Brain microvascular endothelial cell (primary cell): ENCODE measurements around the gene ATRN.
A peak's percentile ranks its signal among the peaks of the same experiment; 100 is the strongest.
"Not testable (repeated sequence)": the region's sequence is repeated elsewhere in the genome, so short reads cannot be mapped to it uniquely, and the experiment has no call there.

Experiments
- DNase-seq: peaks from one replicate; pipeline ENCODE4 v3.0.0-alpha.2; 2020
- H3K27ac ChIP-seq: fragments of 250-450 bp; sonication (Bioruptor Pico); 2 replicates; pipeline ENCODE4 v1.5.1; 2020; ENCODE audit warnings: mild to moderate bottlenecking, moderate library complexity
- H3K27me3 ChIP-seq: fragments of 250-450 bp; sonication (Bioruptor Pico); replicated peaks from 2 replicates; pipeline ENCODE4 v1.5.1; 2020; ENCODE audit warnings: mild to moderate bottlenecking
- H3K36me3 ChIP-seq: fragments of 250-450 bp; sonication (Bioruptor Pico); replicated peaks from 2 replicates; pipeline ENCODE4 v1.5.1; 2020; ENCODE audit warnings: mild to moderate bottlenecking
- H3K4me3 ChIP-seq: 2 replicates; pipeline ENCODE4 v1.5.1; 2011; ENCODE audit warnings: low read depth, mild to moderate bottlenecking, control low read depth, low read length, moderate library complexity
- CTCF ChIP-seq: IDR thresholded peaks from 2 replicates; pipeline ENCODE4 v1.5.1; 2011; ENCODE audit warnings: low read depth, mild to moderate bottlenecking, moderate library complexity, low read length, control low read depth, inconsistent platforms; ENCODE audit errors: missing control alignments
- in situ Hi-C: cut with HindIII; loops from 2 replicates; pipeline ENCODE4 v1.10.0; 2017; ENCODE audit warnings: low sequenced_read_pairs, low pct_ligation_motif_present

ATRN gene

GRCh38 chr20:3606021-3606420 is 135.2 kb downstream of the ATRN start:
- in situ Hi-C loops = no loop called here
- DNase-seq = peak; percentile 36
- no peak overlapping the region for H3K27ac ChIP-seq
- H3K4me3 ChIP-seq = no peak overlapping the region
- no peaks in the 10 kb centered on the region for H3K27me3 ChIP-seq
- H3K36me3 ChIP-seq = peaks cover 10% of the 10 kb centered on the region
- no peak for TF ChIP-seq CTCF

- TF ChIP-seq CTCF = no peak
- Histone ChIP-seq H3K4me3 (no peak overlapping the region), H3K36me3 (no peaks in the 10 kb centered on the region), H3K27me3 (no peaks in the 10 kb centered on the region), H3K27ac (no peak overlapping the region)
- in situ Hi-C loops = no loop called here
- no peak for DNase-seq
Observed at GRCh38 chr20:3611901-3612300, 141.1 kb downstream of the ATRN start.

GRCh38 chr20:3612795-3613572 is 142.2 kb downstream of the ATRN start:
- H3K36me3 ChIP-seq = no peaks in the 10 kb centered on the region
- DNase-seq = no peak
- H3K27me3 ChIP-seq = no peaks in the 10 kb centered on the region
- no peak overlapping the region for H3K27ac ChIP-seq
- in situ Hi-C loops = no loop called here
- TF ChIP-seq CTCF = no peak
- H3K4me3 ChIP-seq = no peak overlapping the region

- in situ Hi-C loops = no loop called here
- DNase-seq = peak; percentile 14
- H3K36me3 ChIP-seq = no peaks in the 10 kb centered on the region
- no peak overlapping the region for H3K4me3 ChIP-seq
- no peaks in the 10 kb centered on the region for H3K27me3 ChIP-seq
- no peak overlapping the region for H3K27ac ChIP-seq
- TF ChIP-seq CTCF = no peak
Observed at GRCh38 chr20:3613821-3614440, 143.1 kb downstream of the ATRN start.

GRCh38 chr20:3614466-3614865 is 143.6 kb downstream of the ATRN start:
- H3K36me3 ChIP-seq = no peaks in the 10 kb centered on the region
- in situ Hi-C loops = no loop called here
- no peak overlapping the region for H3K27ac ChIP-seq
- H3K4me3 ChIP-seq = no peak overlapping the region
- no peak for TF ChIP-seq CTCF
- DNase-seq = no peak
- H3K27me3 ChIP-seq = no peaks in the 10 kb centered on the region

- H3K27ac ChIP-seq, in situ Hi-C loops: not testable (repeated sequence)
Observed at GRCh38 chr20:3615171-3615840, 144.5 kb downstream of the ATRN start.

More at GRCh38 chr20:3615171-3615840, 144.5 kb downstream of the ATRN start:
- not testable (repeated sequence) for H3K36me3 ChIP-seq, DNase-seq, H3K4me3 ChIP-seq, H3K27me3 ChIP-seq
